Thyroid gland (tissue), 4 donors: ENCODE measurements around the gene ZNF33A. TPM values are rescaled to one million over a fixed set of nuclear protein-coding genes. Genes with fewer than 3 reads are reported as not detected.

ENCODE experiments used
- DNase-seq, 2 donors: peaks; one replicate each; pipeline ENCODE4 v3.0.0-alpha.2; 2019
- H3K27ac ChIP-seq, 3 donors: fragments of 200-600 bp; sonication (generic); 1 replicate in 2 of 3; 2 replicates in 1 of 3; pipeline ENCODE4 v1.5.1; 2016 to 2019; ENCODE audit warnings: mild to moderate bottlenecking in 1 of 3, moderate library complexity in 1 of 3
- H3K27me3 ChIP-seq: fragments of 200-600 bp; sonication (generic); one replicate; pipeline ENCODE4 v1.5.1; 2019
- H3K36me3 ChIP-seq, 2 donors: fragments of 200-600 bp; sonication (generic); one replicate each; pipeline ENCODE4 v1.5.1; 2016 to 2019
- H3K4me1 ChIP-seq, 2 donors: fragments of 200-600 bp; sonication (generic); one replicate each; pipeline ENCODE4 v1.5.1; 2017 to 2019
- H3K4me3 ChIP-seq, 3 donors: fragments of 200-600 bp; sonication (generic); replicated peaks in 1 of 3; 1 replicate in 2 of 3; 2 replicates in 1 of 3; pipeline ENCODE4 v1.5.1; 2016; ENCODE audit warnings: mild to moderate bottlenecking in 1 of 3
- H3K9me3 ChIP-seq: fragments of 200-600 bp; sonication (generic); one replicate; pipeline ENCODE4 v1.5.1; 2017
- POLR2A ChIP-seq, 2 donors: fragments of 450-650 bp; IDR thresholded peaks; one replicate each; pipeline ENCODE4 v1.6.1; 2017; ENCODE audit warnings: antibody characterized with exemption in 2 of 2, mild to moderate bottlenecking in 2 of 2, moderate library complexity in 1 of 2
- WGBS, 2 donors: methylation state at CpG; one replicate each; pipeline ENCODE4 v1.1.5; 2017; 5-methylcytosine and 5-hydroxymethylcytosine counted together
- intact Hi-C: fragments of 100-400 bp; cut with DNase I; formaldehyde crosslinking; loops from one replicate; pipeline ENCODE4 v1.15.1; 2023
- small RNA-seq: library from RNA; depleted of rRNA; stranded (forward); fragments of <200 nt; gene quantifications from one replicate; pipeline ENCODE3, GENCODE V24; 2016
- total RNA-seq, 4 donors: library from RNA; depleted of rRNA; stranded (reverse); fragments of >200 nt; gene quantifications; one replicate each; pipeline ENCODE4 v1.2.3, GENCODE V29; 2016

The ZNF33A gene
- total RNA-seq, 4 donors from 2014 or later = 34.3 to 71.3 (median 46.3) TPM

GRCh38 chr10:38112159-38112558 is 101.7 kb downstream of the ZNF33A start:
- 96 to 98% methylated on average over 2 of the region's 2 CpGs for WGBS, 2 donors
- TF ChIP-seq POLR2A (IDR thresholded peaks at IDR 0.05) = no peak

More at GRCh38 chr10:38112159-38112558, 101.7 kb downstream of the ZNF33A start:
- Histone ChIP-seq H3K36me3 (peaks cover 32 to 40% of the 10 kb centered on the region in 2 donors), H3K27me3 (no peaks in the 10 kb centered on the region), H3K4me1 (no peaks in the 10 kb centered on the region), H3K9me3 (no peaks in the 10 kb centered on the region), H3K4me3 (no peak overlapping the region), H3K27ac (no peak overlapping the region)
- intact Hi-C loops = no loop called here
- no peak for DNase-seq

Small RNA genes lying within 50 kb of the gene (small RNA-seq; reads per million reads assigned to genes)
- gene AL161931.1 = not detected
- gene FXYD6P2 = not detected
- not detected for gene RF00019
- gene RNU6-795P = not detected

Other genes with a start within 250 kb of the ZNF33A start
- 10 to 100 TPM; 27.5 to 43.1 (median 29.5) TPM for gene ZNF248, start 153.1 kb upstream of the ZNF33A start, total RNA-seq
- gene ZNF25, start 34.0 kb upstream of the ZNF33A start, total RNA-seq = 10 to 100 TPM in 3 of 4 donors, 1 to 10 TPM in 1; 8.4 to 17.1 (median 12.0) TPM
- 10 to 100 TPM; 20.9 to 45.2 (median 25.2) TPM for gene ZNF37A, start 83.7 kb downstream of the ZNF33A start, total RNA-seq